Liver (tissue), 9 donors: ENCODE data around the gene ADISSP. TPM values are rescaled to one million over a fixed set of nuclear protein-coding genes. Genes with fewer than 3 reads are reported as not detected.

Experiments used
- DNase-seq: peaks from one replicate; pipeline ENCODE4 v3.0.0-alpha.2; 2017; ENCODE audit warnings: low spot score
- H3K27ac ChIP-seq, 2 donors: one replicate each; pipeline ENCODE4 v1.7.0; 2013; ENCODE audit warnings: inconsistent platforms in 2 of 2, low read length in 2 of 2, control low read depth in 1 of 2, low read depth in 1 of 2, mild to moderate bottlenecking in 1 of 2
- H3K27me3 ChIP-seq, 4 donors: one replicate each; pipeline versions ENCODE4 v1.6.1 to v1.7.0; 2013; ENCODE audit warnings: low read length in 3 of 4, inconsistent platforms in 1 of 4, mild to moderate bottlenecking in 1 of 4, moderate library complexity in 1 of 4; ENCODE audit not compliant: control insufficient read depth in 4 of 4, insufficient read depth in 4 of 4
- H3K36me3 ChIP-seq, 4 donors: one replicate each; pipeline versions ENCODE4 v1.6.1 to v1.7.0; 2013; ENCODE audit warnings: low read length in 3 of 4, mild to moderate bottlenecking in 3 of 4, low read depth in 1 of 4, moderate library complexity in 1 of 4; ENCODE audit not compliant: control insufficient read depth in 4 of 4, insufficient read depth in 3 of 4
- H3K4me1 ChIP-seq, 4 donors: one replicate each; pipeline versions ENCODE4 v1.6.1 to v1.7.0; 2013; ENCODE audit warnings: low read length in 3 of 4, mild to moderate bottlenecking in 3 of 4, moderate library complexity in 1 of 4; ENCODE audit not compliant: control insufficient read depth in 4 of 4, insufficient read depth in 4 of 4
- H3K4me3 ChIP-seq, 3 donors: one replicate each; pipeline versions ENCODE4 v1.6.1 to v1.7.0; 2013; ENCODE audit warnings: low read length in 3 of 3, control low read depth in 1 of 3, low read depth in 1 of 3, mild to moderate bottlenecking in 1 of 3
- H3K9ac ChIP-seq, 2 donors: one replicate each; pipeline ENCODE4 v1.7.0; 2013; ENCODE audit warnings: low read length in 2 of 2, mild to moderate bottlenecking in 2 of 2, moderate library complexity in 2 of 2, control low read depth in 1 of 2, low read depth in 1 of 2
- H3K9me3 ChIP-seq, 4 donors: one replicate each; pipeline versions ENCODE4 v1.6.1 to v1.7.0; 2013; ENCODE audit warnings: low read length in 3 of 4; ENCODE audit not compliant: control insufficient read depth in 4 of 4
- CTCF ChIP-seq: fragments of 150-350 bp; IDR thresholded peaks from 2 replicates; pipeline ENCODE4 v1.5.1; 2017; ENCODE audit warnings: improper control_type of control experiment, low read depth, low read length; ENCODE audit not compliant: missing input control
- EGR1 ChIP-seq, 2 donors: IDR thresholded peaks; 2 replicates each; pipeline ENCODE4 v1.6.1; 2016 to 2018; ENCODE audit warnings: antibody characterized with exemption in 2 of 2, low read depth in 2 of 2
- FOXA1 ChIP-seq: IDR thresholded peaks from 2 replicates; pipeline ENCODE4 v1.6.1; 2016; ENCODE audit warnings: antibody characterized with exemption
- FOXA2 ChIP-seq: IDR thresholded peaks from 2 replicates; pipeline ENCODE4 v1.6.1; 2016; ENCODE audit warnings: antibody characterized with exemption
- GABPA ChIP-seq, 2 donors: IDR thresholded peaks in 1 of 2; conservative IDR thresholded peaks in 1 of 2; 2 replicates each; pipeline ENCODE4 v1.6.1; 2016; ENCODE audit warnings: antibody characterized with exemption in 2 of 2, mild to moderate bottlenecking in 1 of 2, moderate library complexity in 1 of 2
- HNF4A ChIP-seq, 2 donors: conservative IDR thresholded peaks; 2 replicates each; pipeline ENCODE4 v1.6.1; 2016; ENCODE audit warnings: antibody characterized with exemption in 2 of 2, mild to moderate bottlenecking in 2 of 2
- HNF4G ChIP-seq: IDR thresholded peaks from 2 replicates; pipeline ENCODE4 v1.6.1; 2016; ENCODE audit warnings: antibody characterized with exemption
- JUND ChIP-seq, 2 donors: IDR thresholded peaks; 2 replicates each; pipeline ENCODE4 v1.6.1; 2016; ENCODE audit warnings: antibody characterized with exemption in 2 of 2
- MAX ChIP-seq: IDR thresholded peaks from 2 replicates; pipeline ENCODE4 v1.6.1; 2016; ENCODE audit warnings: antibody characterized with exemption
- NR2F2 ChIP-seq: IDR thresholded peaks from 2 replicates; pipeline ENCODE4 v1.6.1; 2016; ENCODE audit warnings: antibody characterized with exemption
- RAD21 ChIP-seq, 2 donors: IDR thresholded peaks; 2 replicates each; pipeline ENCODE4 v1.6.1; 2016; ENCODE audit warnings: antibody characterized with exemption in 2 of 2, mild to moderate bottlenecking in 2 of 2
- RXRA ChIP-seq, 2 donors: IDR thresholded peaks; 2 replicates each; pipeline ENCODE4 v1.6.1; 2017 to 2018; ENCODE audit warnings: antibody characterized with exemption in 2 of 2, mild to moderate bottlenecking in 1 of 2
- SP1 ChIP-seq: IDR thresholded peaks from 2 replicates; pipeline ENCODE4 v1.6.1; 2018; ENCODE audit warnings: antibody characterized with exemption, mild to moderate bottlenecking
- TAF1 ChIP-seq: conservative IDR thresholded peaks from 2 replicates; pipeline ENCODE4 v1.6.1; 2016; ENCODE audit warnings: antibody characterized with exemption, mild to moderate bottlenecking
- YY1 ChIP-seq: IDR thresholded peaks from 2 replicates; pipeline ENCODE4 v1.6.1; 2016; ENCODE audit warnings: antibody characterized with exemption, mild to moderate bottlenecking
- WGBS: extraction: QIAGEN DNeasy Blood & Tissue Kit; methylation state at CpG from one replicate; pipeline ENCODE4 v1.1.7; 2013; 5-methylcytosine and 5-hydroxymethylcytosine counted together
- polyA plus RNA-seq, 2 donors: library from polyadenylated mRNA; stranded (reverse) in 1 of 2; unstranded in 1 of 2; fragments of 200-250 nt in 1 of 2; fragments of >200 nt in 1 of 2; fragmentation: Nextera tagmentation in 1 of 2; extraction: Ambion mirVana in 1 of 2; gene quantifications; one replicate each; pipeline versions ENCODE4 v1.2.1 to v1.2.3, GENCODE V29; 2013 to 2015
- total RNA-seq, 2 donors: library from RNA; depleted of rRNA; stranded (reverse); fragments of >200 nt; gene quantifications; one replicate each; pipeline ENCODE4 v1.2.3, GENCODE V29; 2014
- TF ChIP-seq, protein P1 (sequence below): IDR thresholded peaks from 2 replicates; pipeline ENCODE4 v1.6.1; 2016; ENCODE audit warnings: antibody characterized with exemption
- TF ChIP-seq, protein P2 (sequence below): IDR thresholded peaks from 2 replicates; pipeline ENCODE4 v1.6.1; 2016; ENCODE audit warnings: antibody characterized with exemption
- donor health status: healthy.
- donor health status: healthy.
- donor health status: healthy.
- donor health status: healthy.
- donor health status: healthy.

ADISSP gene
- total and polyA plus RNA-seq, 4 donors: 3.8 to 27.3 (median 10.4) TPM

GRCh38 chr20:3719046-3719445 lies 48.5 kb downstream of the ADISSP start:
- H3K9me3 ChIP-seq: no peaks in the 10 kb centered on the region
- H3K9ac ChIP-seq: no peak overlapping the region
- 89% methylated on average over 4 of the region's 4 CpGs for WGBS
- TF ChIP-seq JUND (IDR thresholded peaks at IDR 0.05) (no peak), FOXA1 (no peak), RXRA (IDR thresholded peaks at IDR 0.05) (no peak), TAF1 (no peak), NR2F2 (no peak), HNF4A (conservative IDR thresholded peaks at IDR 0.05) (no peak), GABPA (IDR thresholded peaks at IDR 0.05 in 1 of 2, conservative IDR thresholded peaks at IDR 0.05 in 1 of 2) (no peak)
- TF ChIP-seq, protein P1, sequence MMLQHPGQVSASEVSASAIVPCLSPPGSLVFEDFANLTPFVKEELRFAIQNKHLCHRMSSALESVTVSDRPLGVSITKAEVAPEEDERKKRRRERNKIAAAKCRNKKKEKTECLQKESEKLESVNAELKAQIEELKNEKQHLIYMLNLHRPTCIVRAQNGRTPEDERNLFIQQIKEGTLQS: no peak
- H3K4me3 ChIP-seq: no peak overlapping the region
- H3K36me3 ChIP-seq: no peaks in the 10 kb centered on the region
- peaks cover 0 to 3% (median 0%) of the 10 kb centered on the region in 4 donors for H3K27me3 ChIP-seq
- no peaks in the 10 kb centered on the region for H3K4me1 ChIP-seq
- H3K27ac ChIP-seq: no peak overlapping the region
- DNase-seq: no peak

DNA sequence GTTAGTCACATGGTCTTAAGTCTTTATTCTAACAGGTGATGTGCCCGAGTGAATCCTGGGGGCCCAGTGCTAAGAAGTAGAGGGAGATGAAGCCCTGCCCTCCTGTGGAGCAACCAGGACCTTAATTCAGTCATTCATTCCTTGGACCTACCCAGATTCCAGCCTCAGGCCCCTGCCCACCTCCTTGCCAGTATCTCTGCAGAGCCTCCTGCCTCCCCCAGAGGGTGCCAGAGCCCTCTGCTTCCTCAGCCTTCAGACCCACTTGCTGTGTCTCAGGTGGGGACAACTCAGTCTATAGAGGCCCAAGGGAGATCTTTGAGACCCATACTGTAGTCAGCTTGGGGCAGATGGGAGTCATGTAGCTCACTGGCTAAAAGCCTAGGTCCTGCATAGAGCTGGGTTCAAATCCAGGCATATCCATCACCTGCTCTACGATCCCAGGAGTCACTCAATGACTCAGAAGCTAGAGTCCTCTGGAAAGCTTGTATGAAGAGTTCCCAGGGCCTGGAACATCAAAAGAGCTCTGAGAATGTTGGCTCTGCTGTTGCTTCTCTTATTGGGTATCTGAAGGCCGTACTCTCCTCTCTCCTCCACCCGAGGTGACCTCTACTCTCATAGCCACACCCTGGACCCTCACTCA lies 51.2 kb downstream of the ADISSP start:
- Histone ChIP-seq H3K27me3 (peaks cover 0 to 3% (median 0%) of the 10 kb centered on the region in 4 donors), H3K36me3 (no peaks in the 10 kb centered on the region), H3K9ac (no peak overlapping the region), H3K4me1 (no peaks in the 10 kb centered on the region), H3K27ac (no peak overlapping the region), H3K4me3 (no peak overlapping the region), H3K9me3 (no peaks in the 10 kb centered on the region)
- TF ChIP-seq SP1 (no peak), EGR1 (IDR thresholded peaks at IDR 0.05; ENCODE audit: low read depth in 2 of 2) (no peak), JUND (IDR thresholded peaks at IDR 0.05) (no peak), NR2F2 (no peak), RAD21 (IDR thresholded peaks at IDR 0.05) (peak; percentile 85), GABPA (IDR thresholded peaks at IDR 0.05 in 1 of 2, conservative IDR thresholded peaks at IDR 0.05 in 1 of 2) (no peak), MAX (no peak), FOXA1 (no peak), CTCF (peak; percentile 63)
- DNase-seq: no peak
- 78% methylated on average over 4 of the region's 4 CpGs for WGBS

GRCh38 chr20:3714092-3714491 lies 53.5 kb downstream of the ADISSP start:
- Histone ChIP-seq H3K27ac (no peak overlapping the region), H3K36me3 (no peaks in the 10 kb centered on the region), H3K4me3 (no peak overlapping the region), H3K9me3 (no peaks in the 10 kb centered on the region), H3K9ac (no peak overlapping the region), H3K4me1 (no peaks in the 10 kb centered on the region), H3K27me3 (no peaks in the 10 kb centered on the region)
- 77% methylated on average over 4 of the region's 4 CpGs for WGBS
- DNase-seq: no peak
- TF ChIP-seq CTCF: no peak
- TF ChIP-seq, protein P1: no peak
- no peak for TF ChIP-seq TAF1
- no peak for TF ChIP-seq JUND (IDR thresholded peaks at IDR 0.05)
- TF ChIP-seq NR2F2: no peak
- no peak for TF ChIP-seq MAX
- TF ChIP-seq, protein P2, sequence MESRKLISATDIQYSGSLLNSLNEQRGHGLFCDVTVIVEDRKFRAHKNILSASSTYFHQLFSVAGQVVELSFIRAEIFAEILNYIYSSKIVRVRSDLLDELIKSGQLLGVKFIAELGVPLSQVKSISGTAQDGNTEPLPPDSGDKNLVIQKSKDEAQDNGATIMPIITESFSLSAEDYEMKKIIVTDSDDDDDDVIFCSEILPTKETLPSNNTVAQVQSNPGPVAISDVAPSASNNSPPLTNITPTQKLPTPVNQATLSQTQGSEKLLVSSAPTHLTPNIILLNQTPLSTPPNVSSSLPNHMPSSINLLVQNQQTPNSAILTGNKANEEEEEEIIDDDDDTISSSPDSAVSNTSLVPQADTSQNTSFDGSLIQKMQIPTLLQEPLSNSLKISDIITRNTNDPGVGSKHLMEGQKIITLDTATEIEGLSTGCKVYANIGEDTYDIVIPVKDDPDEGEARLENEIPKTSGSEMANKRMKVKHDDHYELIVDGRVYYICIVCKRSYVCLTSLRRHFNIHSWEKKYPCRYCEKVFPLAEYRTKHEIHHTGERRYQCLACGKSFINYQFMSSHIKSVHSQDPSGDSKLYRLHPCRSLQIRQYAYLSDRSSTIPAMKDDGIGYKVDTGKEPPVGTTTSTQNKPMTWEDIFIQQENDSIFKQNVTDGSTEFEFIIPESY: no peak
- no peak for TF ChIP-seq FOXA1
- TF ChIP-seq HNF4G: no peak
- TF ChIP-seq YY1: no peak
- TF ChIP-seq RXRA (IDR thresholded peaks at IDR 0.05): no peak
- TF ChIP-seq FOXA2: no peak
